WTC11 (cell line): ENCODE measurements around the gene TM9SF4.

Experiments
- AFF4 ChIP-seq: sonication (generic); formaldehyde crosslinking; IDR thresholded peaks from 2 replicates; pipeline ENCODE4 v1.8.1; 2023; ENCODE audit warnings: mild to moderate bottlenecking, missing genetic modification reagents, borderline replicate concordance
- CBFB ChIP-seq: sonication (generic); formaldehyde crosslinking; IDR thresholded peaks from 2 replicates; pipeline ENCODE4 v1.8.1; 2022; ENCODE audit warnings: mild to moderate bottlenecking, low read depth, missing genetic modification reagents
- IRF1 ChIP-seq: sonication (generic); formaldehyde crosslinking; IDR thresholded peaks from 2 replicates; pipeline ENCODE4 v1.8.0; 2023; ENCODE audit warnings: missing genetic modification reagents
- MAX ChIP-seq: sonication (generic); formaldehyde crosslinking; IDR thresholded peaks from 2 replicates; pipeline ENCODE4 v1.8.0; 2022; ENCODE audit warnings: mild to moderate bottlenecking, missing genetic modification reagents
- NFE2L1 ChIP-seq: sonication (generic); formaldehyde crosslinking; IDR thresholded peaks from 2 replicates; pipeline ENCODE4 v1.8.1; 2023; ENCODE audit warnings: missing genetic modification reagents
- NR1H2 ChIP-seq: sonication (generic); formaldehyde crosslinking; IDR thresholded peaks from 2 replicates; pipeline ENCODE4 v1.9.0; 2021; ENCODE audit warnings: mild to moderate bottlenecking, moderate library complexity, missing genetic modification reagents
- TEAD1 ChIP-seq: sonication (generic); formaldehyde crosslinking; IDR thresholded peaks from 2 replicates; pipeline ENCODE4 v1.8.0; 2022; ENCODE audit warnings: mild to moderate bottlenecking, missing genetic modification reagents
- TEAD4 ChIP-seq: sonication (generic); formaldehyde crosslinking; IDR thresholded peaks from 2 replicates; pipeline ENCODE4 v1.8.0; 2022; ENCODE audit warnings: mild to moderate bottlenecking, missing genetic modification reagents
- ZNF138 ChIP-seq: sonication (generic); formaldehyde crosslinking; conservative IDR thresholded peaks from 2 replicates; pipeline ENCODE4 v1.8.1; 2022; ENCODE audit warnings: mild to moderate bottlenecking, moderate library complexity, missing genetic modification reagents
- ZNF671 ChIP-seq: fragments of 250-450 bp; sonication (Bioruptor Pico); IDR thresholded peaks from 2 replicates; pipeline ENCODE4 v1.8.0; 2021; ENCODE audit warnings: mild to moderate bottlenecking
- TF ChIP-seq, protein P1 (sequence below): sonication (generic); formaldehyde crosslinking; IDR thresholded peaks from 2 replicates; pipeline ENCODE4 v1.8.1; 2022; ENCODE audit warnings: mild to moderate bottlenecking, missing genetic modification reagents, moderate library complexity, borderline replicate concordance
- TF ChIP-seq, protein P2 (sequence below): sonication (generic); formaldehyde crosslinking; IDR thresholded peaks from 2 replicates; pipeline ENCODE4 v1.8.1; 2023; ENCODE audit warnings: mild to moderate bottlenecking, missing genetic modification reagents, moderate library complexity
- TF ChIP-seq, protein P3 (sequence below): fragments of 200-600 bp; IDR thresholded peaks from 2 replicates; pipeline ENCODE4 v1.8.0; 2022; ENCODE audit warnings: antibody characterized with exemption

GRCh38 chr20:32209850-32210605 is 100.5 kb downstream of the TM9SF4 start:
- TF ChIP-seq, protein P1, sequence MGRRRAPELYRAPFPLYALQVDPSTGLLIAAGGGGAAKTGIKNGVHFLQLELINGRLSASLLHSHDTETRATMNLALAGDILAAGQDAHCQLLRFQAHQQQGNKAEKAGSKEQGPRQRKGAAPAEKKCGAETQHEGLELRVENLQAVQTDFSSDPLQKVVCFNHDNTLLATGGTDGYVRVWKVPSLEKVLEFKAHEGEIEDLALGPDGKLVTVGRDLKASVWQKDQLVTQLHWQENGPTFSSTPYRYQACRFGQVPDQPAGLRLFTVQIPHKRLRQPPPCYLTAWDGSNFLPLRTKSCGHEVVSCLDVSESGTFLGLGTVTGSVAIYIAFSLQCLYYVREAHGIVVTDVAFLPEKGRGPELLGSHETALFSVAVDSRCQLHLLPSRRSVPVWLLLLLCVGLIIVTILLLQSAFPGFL (CRISPR knock-in tag): no peak
- TF ChIP-seq, protein P2, sequence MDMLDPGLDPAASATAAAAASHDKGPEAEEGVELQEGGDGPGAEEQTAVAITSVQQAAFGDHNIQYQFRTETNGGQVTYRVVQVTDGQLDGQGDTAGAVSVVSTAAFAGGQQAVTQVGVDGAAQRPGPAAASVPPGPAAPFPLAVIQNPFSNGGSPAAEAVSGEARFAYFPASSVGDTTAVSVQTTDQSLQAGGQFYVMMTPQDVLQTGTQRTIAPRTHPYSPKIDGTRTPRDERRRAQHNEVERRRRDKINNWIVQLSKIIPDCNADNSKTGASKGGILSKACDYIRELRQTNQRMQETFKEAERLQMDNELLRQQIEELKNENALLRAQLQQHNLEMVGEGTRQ: no peak
- TF ChIP-seq, protein P3, sequence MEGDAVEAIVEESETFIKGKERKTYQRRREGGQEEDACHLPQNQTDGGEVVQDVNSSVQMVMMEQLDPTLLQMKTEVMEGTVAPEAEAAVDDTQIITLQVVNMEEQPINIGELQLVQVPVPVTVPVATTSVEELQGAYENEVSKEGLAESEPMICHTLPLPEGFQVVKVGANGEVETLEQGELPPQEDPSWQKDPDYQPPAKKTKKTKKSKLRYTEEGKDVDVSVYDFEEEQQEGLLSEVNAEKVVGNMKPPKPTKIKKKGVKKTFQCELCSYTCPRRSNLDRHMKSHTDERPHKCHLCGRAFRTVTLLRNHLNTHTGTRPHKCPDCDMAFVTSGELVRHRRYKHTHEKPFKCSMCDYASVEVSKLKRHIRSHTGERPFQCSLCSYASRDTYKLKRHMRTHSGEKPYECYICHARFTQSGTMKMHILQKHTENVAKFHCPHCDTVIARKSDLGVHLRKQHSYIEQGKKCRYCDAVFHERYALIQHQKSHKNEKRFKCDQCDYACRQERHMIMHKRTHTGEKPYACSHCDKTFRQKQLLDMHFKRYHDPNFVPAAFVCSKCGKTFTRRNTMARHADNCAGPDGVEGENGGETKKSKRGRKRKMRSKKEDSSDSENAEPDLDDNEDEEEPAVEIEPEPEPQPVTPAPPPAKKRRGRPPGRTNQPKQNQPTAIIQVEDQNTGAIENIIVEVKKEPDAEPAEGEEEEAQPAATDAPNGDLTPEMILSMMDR: no peak
- TF ChIP-seq TEAD1 (CRISPR knock-in tag) (no peak), NR1H2 (CRISPR knock-in tag) (no peak), TEAD4 (CRISPR knock-in tag) (no peak), ZNF671 (no peak), IRF1 (CRISPR knock-in tag) (no peak), MAX (CRISPR knock-in tag) (no peak), NFE2L1 (CRISPR knock-in tag) (no peak), ZNF138 (CRISPR knock-in tag) (no peak), AFF4 (CRISPR knock-in tag) (no peak), CBFB (no peak)
